T47D (cell line): ENCODE results near the gene NOP16.
A peak's percentile ranks its signal among the peaks of the same experiment; 100 is the strongest.

Experiments used
- DNase-seq, 2 experiments: peaks; one replicate each; pipeline versions ENCODE4 v3.0.0 to v3.0.0-alpha.2; 2011 to 2012; ENCODE audit warnings: low read depth in 1 of 2, low spot score in 1 of 2
- JUND ChIP-seq: IDR thresholded peaks from 2 replicates; pipeline ENCODE4 v1.6.1; 2012; ENCODE audit warnings: low read depth
- in situ Hi-C: cut with HindIII; loops from 2 replicates; pipeline ENCODE4 v1.10.0; 2016; ENCODE audit warnings: low sequenced_read_pairs, low pct_unique_long_range_greater_than_20kb

Gene NOP16

GRCh38 chr5:176359658-176360057 lies 28.7 kb downstream of the NOP16 start:
- no peak for DNase-seq
- no peak for TF ChIP-seq JUND
- in situ Hi-C loops = no loop called here

- DNase-seq = no peak
- no peak for TF ChIP-seq JUND
These were observed 32.2 kb downstream of the NOP16 start for GRCh38 chr5:176356179-176356566.

DNA sequence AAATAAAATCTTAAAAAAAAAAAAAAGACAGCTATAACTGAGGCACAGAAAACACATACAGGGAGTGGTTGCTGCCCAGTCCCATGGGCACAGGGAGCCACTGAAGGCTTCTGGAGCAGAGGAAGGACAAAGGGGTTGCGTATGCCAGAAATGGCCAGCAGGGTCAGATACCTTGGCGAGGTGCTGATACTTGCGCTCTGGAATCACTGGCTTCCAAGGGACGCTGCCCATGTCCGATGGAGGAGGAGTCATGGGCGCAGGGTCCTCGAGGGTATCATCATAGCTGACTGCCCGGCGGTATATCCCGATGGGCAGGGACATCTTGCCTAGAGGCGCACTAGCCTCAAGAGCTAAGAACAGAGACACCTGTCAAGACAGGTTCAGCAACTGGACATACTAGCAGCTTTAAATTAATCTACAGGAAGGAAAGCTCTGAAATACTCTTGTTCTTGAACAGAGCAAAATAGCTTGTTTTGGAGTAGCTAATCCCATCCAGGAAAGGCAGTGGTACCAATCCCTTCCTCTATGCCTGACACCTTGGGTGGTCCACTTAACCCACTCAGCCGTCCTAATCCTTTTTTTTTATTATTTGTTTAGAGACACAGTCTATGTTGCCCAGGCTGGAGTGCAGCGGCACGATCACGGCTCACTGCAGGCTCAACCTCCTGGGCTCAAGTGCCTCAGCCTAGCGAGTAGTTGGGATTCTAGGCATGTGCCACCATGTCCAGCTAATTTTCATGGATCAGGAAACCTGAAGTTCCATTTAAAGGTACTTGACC lies 32.8 kb downstream of the NOP16 start:
- no peak for TF ChIP-seq JUND
- in situ Hi-C loops = no loop called here
- DNase-seq = no peak

More at GRCh38 chr5:176356179-176356566, 32.2 kb downstream of the NOP16 start:
- in situ Hi-C loops = no loop called here

- no peak for DNase-seq
- no peak for TF ChIP-seq JUND
- in situ Hi-C loops = no loop called here
These were observed 34.9 kb downstream of the NOP16 start for GRCh38 chr5:176353533-176353932.

DNA sequence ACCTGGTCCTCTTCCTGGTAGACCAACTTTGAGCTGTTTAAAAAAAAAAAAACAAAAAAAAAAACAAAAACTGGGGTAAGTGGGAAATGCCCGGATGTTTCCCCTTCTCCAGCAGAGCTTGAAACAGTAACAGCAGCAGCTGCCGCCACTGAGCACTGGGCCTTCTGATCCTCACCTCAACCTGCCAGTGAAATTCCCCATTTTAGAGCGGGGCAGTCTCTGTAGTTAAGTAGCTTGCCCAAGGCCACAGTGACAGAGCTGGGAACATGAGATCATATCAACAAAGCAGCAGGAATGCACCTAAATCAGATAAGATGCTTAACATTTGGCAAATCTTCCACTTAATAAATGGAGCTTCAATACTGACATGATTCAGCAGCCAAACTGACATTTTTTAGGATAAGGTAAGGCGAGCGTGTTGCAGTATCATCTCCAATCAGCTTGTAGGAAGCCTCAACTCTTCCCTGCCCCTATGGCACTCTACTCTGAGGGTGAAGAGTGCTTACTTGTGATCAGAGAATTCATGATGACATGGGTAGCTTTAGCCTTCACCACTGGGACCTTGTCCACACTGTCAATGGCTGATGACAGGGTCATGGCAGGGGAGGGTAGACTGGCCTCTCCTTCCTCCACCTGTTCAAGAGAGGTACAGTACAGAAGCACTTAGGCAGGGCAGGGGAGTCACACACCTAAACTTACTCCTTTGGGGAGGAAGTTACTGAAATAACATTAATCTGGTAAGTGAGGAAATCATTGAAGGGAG lies 36.1 kb downstream of the NOP16 start:
- peak in 1 of 2 experiments; percentile 28 for DNase-seq
- in situ Hi-C loops = no loop called here
- TF ChIP-seq JUND = no peak

DNA sequence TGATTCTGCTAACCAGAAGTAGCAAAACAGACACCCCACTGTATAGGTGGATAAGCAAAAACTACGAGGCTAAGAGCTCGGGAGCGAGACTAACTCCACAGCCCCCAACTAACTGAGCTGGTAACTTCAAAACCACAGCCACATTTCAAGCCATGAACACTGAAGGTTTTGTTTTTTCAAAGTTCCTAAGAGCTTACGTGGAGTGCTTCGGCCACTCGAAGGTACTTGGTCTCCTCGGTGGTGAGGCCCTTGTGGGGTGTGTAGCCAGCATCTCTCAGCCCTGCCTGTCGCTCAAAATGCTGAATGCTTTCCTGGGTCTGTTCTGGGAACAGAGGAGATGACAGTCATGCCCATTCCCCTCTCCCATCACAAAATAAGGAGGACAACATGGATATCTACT lies 38.0 kb downstream of the NOP16 start:
- in situ Hi-C loops = no loop called here
- TF ChIP-seq JUND = no peak
- no peak for DNase-seq

- in situ Hi-C loops = no loop called here
- no peak for TF ChIP-seq JUND
- no peak for DNase-seq
These were observed 45.5 kb downstream of the NOP16 start for GRCh38 chr5:176342766-176343458.

DNA sequence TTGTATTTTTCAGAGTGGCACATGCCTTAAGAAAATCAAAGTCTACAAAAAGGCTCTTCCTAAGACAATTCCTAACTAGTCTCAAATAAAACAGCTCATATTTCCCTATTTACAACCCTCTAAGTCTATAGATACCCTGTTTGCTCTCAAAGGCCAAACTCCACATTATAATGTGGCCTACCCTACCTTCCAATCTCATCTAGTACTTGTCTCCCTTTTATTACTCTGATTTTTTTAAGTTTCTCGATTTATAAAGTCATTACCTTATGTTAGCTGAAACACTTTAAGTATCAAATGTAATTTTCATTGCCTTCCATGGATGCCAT lies 46.3 kb downstream of the NOP16 start:
- in situ Hi-C loops = no loop called here
- DNase-seq = no peak
- TF ChIP-seq JUND = no peak

- in situ Hi-C loops = no loop called here
- no peak for TF ChIP-seq JUND
- DNase-seq = no peak
These were observed 46.9 kb downstream of the NOP16 start for GRCh38 chr5:176341325-176342157.

- TF ChIP-seq JUND = no peak
- in situ Hi-C loops = no loop called here
- no peak for DNase-seq
These were observed 49.1 kb downstream of the NOP16 start for GRCh38 chr5:176339304-176339703.

DNA sequence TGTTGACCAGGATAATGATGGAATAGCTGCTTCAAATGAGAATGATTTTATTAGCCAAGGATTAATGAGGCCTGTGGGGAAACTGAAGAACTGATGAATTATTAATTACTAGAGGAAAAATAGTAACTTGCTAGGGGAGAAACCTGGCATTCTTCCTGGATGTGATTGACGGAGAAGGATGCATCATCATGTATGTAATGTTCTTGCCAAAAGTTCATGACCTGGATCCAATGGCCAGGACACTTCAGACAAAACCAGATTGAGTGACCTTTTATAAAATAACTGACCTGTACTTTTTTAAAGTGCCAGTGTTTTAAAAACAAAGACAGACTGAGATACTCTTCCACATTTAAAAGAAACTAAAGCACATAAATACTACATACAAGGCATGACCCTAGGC lies 50.5 kb downstream of the NOP16 start:
- in situ Hi-C loops = no loop called here
- TF ChIP-seq JUND = no peak
- no peak for DNase-seq

- in situ Hi-C loops = no loop called here
- TF ChIP-seq JUND = no peak
- DNase-seq = no peak
These were observed 54.2 kb downstream of the NOP16 start for GRCh38 chr5:176334031-176334770.
